SIG-M5 treated with dmso at 0.1 percent for 504 hours (cell line): ENCODE results near the gene CNN2.

ENCODE experiments used
- DNase-seq: peaks from one replicate; lab custom pipeline; 2025; ENCODE audit not compliant: unreplicated experiment; lab: John Stamatoyannopoulos, UW

Gene CNN2

DNA sequence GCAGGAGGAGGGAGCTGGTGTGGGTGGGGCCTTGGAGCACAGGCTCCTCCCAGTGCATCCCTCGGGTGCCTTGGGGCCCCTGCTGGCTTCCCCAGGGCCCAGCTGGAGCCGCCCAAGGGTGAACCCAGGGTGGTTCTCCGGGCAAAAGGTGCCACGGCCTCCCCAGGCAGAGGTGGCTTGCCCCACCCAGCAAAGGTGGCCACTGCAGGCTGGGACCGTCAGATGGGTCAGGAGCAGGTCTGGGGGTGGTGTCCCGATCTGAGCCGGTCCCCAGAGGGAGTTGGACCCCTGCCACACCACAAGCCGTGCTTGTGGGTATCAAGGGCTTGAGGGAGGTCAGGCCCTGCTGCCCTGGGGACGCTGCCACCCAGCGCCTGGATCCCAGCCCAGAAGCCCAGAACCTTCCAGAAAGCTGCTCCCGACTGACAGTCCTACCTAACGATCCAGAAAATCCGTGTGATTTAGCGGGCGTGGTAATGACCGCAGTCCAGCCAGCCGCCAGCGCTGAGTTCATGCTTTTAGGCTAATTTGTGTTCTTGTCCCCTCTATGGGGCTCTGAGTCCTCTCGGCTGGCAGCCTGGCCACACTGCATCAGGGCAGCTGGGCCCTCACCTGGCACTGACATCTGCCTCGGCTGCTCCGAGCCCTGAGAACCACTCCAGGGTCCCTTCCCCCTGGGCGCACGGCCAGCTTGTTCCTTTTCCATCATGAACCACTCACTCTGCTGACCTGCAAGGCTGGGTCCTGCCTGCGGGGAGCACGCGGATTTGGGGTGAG lies 31.2 kb upstream of the CNN2 start:
- no peak for DNase-seq

DNA sequence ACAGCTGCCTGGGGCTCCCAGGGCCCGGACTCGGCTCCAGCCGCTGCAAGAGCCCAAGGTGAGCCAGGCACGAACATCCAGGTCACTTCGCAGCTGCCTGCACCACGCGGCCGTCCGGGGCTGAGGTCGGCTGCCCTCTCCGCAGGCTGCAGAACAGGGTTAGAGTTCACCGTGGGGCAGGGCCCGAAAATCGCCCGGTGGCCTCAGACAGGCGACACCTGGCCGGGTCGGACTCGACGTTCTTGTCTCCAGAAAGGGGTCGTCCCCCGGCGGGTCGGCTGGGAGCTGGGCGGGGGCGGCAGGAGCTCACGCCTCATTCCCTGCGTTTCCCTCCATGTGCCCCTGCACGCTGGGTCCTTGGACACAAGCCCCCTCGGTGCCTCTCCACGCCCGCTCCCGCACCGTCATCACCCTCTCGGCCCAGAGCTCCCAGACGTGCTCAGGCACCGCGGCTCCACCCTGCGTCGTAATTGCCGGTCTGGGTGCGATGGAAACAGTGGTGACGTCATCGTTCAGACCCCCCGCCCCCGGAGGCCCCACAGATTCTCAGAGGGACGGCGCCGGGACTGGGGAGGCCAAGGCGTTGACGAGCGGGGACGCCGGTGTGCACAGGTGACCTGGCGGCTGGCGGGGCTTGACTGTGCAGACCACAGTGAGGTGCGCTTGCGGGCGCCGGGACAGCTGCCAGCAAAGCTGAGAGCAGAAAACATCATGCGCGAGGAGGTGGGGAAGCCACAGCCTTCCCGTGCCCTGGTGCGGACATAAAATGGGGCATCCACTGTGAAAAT lies 30.2 kb upstream of the CNN2 start:
- DNase-seq = peak; percentile 26

DNA sequence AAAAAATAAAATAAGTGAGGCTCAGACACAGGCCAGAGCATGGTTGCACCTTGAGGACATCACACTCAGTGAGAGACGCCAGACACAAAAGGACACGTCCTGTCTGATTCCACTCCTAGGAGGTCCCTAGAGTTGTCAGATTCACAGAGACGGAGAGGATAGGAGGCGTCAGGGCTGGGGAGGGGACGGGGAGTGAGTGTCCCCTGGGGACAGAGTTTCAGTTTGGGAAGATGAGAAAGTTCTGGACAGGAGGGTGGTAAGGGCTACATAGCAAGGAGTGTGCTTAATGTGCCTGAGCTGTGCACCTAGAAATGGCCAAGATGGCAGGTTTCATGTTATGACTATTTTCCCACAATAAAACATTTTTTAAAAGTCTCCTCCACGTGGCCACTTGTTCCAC lies 28.3 kb upstream of the CNN2 start:
- DNase-seq = no peak

DNA sequence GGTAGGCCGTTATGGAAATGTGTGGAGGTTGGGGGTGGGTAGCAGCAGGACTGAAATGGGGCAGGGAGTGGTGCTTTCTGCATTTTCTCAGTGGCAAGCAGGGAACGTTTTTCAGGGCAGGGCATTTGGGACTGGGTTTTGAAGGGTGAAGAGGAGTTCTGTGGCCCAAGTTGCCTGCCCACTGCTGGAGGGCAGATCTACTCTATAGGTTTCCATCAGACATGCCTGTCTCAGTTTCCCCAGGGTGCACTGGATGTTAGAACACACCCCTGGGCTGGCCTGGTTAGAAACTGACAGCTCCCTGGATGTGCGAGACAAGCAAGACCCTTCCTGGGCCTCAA lies 27.1 kb upstream of the CNN2 start:
- DNase-seq = no peak

DNA sequence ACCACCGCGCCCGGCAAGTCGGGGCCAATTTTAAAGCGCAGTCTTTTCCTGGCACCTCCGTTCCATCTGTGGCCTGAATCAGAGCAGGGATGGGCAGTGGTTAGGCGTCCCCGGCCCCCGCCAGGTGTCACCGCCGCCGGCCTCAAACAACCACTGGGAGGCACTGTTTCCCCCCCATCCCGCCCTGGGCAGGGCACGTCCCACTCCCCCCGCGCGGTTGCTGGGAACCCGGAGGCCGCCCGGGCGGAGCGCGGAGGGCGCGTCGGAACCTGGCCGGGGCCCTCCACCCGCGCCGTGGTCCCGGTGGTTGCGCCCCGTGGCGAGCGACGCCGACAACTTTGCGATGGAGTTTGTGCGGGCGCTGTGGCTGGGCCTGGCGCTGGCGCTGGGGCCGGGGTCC lies 26.3 kb upstream of the CNN2 start, which contains the start of gene GRIN3B:
Gene GRIN3B (plus strand): TSS at position 325 of the 400 bp plus-strand sequence. CDS start 19 bp downstream, at position 344.
- peak; percentile 34 for DNase-seq

DNA sequence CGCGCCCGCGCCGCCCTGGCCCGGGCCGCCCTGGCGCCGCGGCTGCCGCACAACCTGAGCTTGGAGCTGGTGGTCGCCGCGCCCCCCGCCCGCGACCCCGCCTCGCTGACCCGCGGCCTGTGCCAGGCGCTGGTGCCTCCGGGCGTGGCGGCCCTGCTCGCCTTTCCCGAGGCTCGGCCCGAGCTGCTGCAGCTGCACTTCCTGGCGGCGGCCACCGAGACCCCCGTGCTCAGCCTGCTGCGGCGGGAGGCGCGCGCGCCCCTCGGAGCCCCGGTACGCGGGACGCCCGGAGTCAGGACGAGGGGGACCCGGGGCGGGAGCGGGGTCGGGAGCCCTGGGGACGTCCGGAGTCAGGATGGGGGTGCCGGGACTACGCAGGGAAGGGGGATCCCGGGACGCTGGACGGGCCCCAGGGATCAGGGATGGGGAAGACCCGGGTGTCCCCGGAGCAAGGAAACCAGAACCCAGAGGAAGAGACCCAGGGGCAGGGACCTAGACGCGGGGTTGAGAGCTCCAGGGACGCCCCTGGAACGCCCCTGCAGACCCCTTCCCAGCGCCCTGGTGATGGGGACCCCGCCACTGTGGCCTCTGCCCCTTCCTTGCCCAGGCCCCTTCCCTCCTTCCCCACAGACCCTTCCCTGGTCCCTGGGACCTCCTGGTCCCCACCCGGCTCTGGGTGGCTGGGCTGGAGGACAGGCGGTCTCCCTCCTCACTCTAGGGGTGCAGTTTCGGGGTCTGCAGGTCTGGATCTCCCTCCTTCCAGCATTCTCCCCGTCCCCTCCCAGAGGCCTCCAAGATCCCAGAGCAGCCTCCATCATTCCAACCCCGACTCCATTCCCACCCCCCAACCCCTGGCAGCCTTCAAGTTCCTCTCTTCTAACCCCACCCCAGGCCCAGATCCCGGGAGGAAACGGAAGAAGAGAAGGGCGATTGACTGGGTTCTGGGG lies 25.5 kb upstream of the CNN2 start:
- DNase-seq = no peak

DNA sequence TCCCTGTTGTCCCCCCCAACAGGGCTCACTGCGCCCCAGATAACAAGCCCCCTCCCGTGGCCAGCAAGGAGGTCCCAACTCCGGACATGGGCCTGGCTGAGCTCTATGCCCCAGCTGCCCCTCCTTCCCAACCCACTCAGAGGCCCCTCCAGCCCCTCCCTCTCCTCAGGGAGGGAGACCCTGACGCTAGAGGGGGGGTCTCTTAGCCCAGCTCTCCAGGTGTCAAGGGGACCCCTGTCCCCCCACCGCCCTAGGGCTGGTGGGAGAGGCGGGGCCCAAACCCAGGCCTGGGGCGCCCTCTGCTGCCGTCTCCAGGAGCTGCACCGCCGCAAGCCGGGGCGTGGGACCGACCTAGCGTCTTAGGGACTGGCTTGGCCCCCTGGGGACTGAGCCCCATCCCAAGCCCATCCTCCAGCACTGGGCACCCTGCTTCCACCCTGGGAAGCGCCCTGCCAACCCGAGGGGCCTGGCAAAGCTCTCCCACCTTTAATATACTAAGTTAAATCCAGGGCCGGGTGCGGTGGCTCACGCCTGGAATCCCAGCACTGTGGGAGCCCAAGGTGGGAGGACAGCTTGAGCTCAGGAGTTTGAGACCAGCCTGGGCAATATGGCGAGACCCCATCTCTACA lies 24.8 kb upstream of the CNN2 start:
- DNase-seq = no peak

DNA sequence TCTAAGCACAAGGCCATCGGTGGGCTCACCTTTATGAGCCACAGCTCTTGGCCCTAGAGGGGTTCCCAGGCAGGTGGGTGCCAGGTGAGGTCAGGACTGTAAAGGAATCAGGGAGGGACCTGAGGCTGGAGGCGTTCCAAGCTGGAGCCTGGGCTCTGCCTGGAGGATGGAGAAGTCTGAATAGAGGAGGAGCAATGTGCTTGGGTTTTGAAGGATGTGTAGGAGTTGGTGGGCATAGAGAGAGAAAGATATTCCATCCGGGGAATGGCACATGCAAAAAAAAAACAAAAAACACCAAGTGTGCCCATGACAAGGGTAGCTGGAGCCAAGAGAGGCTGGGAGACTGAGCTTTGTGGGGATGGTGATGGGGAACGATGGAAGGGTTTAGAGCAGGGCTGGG lies 23.8 kb upstream of the CNN2 start:
- DNase-seq = no peak

DNA sequence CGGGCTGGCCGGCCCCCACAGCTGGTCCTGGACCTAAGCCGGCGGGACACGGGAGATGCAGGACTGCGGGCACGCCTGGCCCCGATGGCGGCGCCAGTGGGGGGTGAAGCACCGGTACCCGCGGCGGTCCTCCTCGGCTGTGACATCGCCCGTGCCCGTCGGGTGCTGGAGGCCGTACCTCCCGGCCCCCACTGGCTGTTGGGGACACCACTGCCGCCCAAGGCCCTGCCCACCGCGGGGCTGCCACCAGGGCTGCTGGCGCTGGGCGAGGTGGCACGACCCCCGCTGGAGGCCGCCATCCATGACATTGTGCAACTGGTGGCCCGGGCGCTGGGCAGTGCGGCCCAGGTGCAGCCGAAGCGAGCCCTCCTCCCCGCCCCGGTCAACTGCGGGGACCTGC lies 23.1 kb upstream of the CNN2 start:
- no peak for DNase-seq

DNA sequence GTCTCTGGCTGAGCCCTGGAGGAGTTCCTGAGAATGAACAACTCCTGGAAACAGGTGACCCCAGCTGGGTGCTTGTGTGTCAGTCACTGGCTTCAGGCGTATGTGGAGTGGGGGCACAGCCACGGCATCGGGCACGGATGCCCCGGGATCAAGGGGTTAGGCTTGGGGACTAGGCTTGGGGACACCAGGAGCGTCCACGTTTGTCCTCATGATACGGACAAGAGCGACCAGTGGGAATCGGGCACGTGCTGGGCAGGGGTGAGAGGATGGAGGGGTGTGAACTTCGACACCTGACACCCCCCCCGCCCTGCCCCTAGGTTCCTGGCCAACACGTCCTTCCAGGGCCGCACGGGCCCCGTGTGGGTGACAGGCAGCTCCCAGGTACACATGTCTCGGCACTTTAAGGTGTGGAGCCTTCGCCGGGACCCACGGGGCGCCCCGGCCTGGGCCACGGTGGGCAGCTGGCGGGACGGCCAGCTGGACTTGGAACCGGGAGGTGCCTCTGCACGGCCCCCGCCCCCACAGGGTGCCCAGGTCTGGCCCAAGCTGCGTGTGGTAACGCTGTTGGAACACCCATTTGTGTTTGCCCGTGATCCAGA lies 22.1 kb upstream of the CNN2 start:
- no peak for DNase-seq

DNA sequence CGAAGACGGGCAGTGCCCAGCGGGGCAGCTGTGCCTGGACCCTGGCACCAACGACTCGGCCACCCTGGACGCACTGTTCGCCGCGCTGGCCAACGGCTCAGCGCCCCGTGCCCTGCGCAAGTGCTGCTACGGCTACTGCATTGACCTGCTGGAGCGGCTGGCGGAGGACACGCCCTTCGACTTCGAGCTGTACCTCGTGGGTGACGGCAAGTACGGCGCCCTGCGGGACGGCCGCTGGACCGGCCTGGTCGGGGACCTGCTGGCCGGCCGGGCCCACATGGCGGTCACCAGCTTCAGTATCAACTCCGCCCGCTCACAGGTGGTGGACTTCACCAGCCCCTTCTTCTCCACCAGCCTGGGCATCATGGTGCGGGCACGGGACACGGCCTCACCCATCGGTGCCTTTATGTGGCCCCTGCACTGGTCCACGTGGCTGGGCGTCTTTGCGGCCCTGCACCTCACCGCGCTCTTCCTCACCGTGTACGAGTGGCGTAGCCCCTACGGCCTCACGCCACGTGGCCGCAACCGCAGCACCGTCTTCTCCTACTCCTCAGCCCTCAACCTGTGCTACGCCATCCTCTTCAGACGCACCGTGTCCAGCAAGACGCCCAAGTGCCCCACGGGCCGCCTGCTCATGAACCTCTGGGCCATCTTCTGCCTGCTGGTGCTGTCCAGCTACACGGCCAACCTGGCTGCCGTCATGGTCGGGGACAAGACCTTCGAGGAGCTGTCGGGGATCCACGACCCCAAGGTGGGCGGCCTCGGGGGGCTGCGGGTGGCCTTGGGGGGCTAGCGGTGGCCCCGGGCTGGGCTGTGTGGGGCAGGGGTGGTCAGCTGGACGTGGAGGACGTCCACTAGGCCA lies 21.4 kb upstream of the CNN2 start:
- DNase-seq = no peak

DNA sequence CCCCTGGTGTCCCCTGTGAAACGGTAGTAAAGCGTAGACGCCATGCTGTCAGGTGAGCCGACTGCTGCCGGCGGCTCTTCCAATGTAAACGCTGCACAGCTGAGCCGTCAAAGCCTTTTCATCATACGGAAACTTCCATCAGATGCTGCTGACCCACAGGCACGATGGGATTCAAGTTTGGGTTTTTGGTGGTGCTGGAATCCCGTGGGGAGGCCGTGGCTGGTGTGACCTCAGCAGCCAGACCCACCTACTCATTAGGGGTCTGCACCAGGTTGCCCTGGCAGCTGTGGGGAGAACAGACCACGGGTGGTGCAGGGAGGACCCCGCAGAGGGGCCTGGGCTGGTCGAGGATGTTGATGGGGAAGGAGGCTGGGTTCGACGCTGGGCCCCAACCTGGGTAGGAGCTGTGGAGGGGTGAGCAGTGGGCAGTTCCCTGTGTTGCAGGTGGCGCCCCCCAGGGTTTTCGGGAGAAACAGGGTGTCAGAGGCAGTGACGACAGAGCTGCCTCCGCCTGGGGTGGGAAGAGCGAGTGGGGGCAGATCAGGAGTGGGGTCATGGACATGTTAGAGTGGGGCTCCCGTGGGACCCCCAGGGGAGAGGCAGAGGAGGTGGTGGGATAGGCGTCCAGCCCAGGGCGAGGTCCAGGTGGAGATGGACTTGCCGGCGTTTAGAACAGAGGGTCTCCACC lies 19.6 kb upstream of the CNN2 start:
- no peak for DNase-seq

DNA sequence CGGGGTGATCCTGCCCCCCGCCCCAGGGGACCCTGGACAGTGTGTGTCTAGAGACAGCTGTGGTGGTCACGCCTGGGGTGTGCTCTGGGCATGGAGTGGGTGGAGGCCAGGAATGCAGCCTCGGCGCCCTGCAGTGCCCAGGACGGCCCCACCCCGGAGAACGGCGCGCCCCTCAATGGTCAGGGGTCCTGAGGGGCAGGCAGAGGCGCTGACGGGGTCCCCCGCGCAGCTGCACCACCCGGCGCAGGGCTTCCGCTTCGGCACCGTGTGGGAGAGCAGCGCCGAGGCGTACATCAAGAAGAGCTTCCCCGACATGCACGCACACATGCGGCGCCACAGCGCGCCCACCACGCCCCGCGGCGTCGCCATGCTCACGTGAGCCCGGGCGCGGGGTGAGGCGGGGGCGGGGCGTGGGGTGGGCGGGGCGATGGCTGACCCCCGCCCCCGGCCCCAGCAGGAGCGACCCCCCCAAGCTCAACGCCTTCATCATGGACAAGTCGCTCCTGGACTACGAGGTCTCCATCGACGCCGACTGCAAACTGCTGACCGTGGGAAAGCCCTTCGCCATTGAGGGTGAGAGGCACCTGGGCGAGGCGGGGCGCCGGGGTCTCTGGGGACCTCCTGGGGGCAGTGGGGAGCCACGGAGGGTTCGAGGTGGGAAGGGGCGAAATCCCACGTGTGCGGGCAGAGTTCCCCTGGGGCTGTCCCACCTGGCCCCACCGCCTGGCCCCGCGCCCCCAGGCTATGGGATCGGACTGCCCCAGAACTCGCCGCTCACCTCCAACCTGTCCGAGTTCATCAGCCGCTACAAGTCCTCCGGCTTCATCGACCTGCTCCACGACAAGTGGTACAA lies 18.8 kb upstream of the CNN2 start:
- no peak for DNase-seq

DNA sequence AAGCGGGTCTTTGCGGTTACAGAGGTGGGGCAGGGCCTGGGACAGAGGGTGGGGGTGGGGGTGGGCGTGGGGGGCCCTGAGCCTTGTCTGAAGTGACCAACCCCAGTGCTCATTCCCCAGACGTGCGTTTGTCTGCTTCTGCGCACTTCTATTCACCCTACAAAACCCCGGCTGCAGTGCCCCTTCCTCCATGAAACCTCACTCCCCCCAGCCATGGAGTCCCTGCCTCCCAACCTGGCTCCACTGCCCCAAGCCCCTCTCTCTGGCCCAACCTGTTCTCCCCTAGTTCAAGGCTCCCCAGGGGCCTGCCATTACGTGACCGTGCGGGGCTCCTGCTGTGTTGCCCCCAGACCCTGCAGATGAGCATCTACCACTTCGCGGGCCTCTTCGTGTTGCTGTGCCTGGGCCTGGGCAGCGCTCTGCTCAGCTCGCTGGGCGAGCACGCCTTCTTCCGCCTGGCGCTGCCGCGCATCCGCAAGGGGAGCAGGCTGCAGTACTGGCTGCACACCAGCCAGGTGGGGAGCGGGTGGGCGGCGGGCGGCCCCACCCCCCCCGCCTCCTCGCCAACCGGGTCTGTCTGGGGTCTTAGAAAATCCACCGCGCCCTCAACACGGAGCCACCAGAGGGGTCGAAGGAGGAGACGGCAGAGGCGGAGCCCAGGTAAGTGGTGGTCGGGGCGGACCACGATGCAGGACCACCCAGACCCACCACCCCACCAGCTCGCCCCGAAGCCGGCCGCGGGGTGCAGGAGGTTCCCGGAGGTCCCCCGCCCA lies 18.0 kb upstream of the CNN2 start:
- no peak for DNase-seq

DNA sequence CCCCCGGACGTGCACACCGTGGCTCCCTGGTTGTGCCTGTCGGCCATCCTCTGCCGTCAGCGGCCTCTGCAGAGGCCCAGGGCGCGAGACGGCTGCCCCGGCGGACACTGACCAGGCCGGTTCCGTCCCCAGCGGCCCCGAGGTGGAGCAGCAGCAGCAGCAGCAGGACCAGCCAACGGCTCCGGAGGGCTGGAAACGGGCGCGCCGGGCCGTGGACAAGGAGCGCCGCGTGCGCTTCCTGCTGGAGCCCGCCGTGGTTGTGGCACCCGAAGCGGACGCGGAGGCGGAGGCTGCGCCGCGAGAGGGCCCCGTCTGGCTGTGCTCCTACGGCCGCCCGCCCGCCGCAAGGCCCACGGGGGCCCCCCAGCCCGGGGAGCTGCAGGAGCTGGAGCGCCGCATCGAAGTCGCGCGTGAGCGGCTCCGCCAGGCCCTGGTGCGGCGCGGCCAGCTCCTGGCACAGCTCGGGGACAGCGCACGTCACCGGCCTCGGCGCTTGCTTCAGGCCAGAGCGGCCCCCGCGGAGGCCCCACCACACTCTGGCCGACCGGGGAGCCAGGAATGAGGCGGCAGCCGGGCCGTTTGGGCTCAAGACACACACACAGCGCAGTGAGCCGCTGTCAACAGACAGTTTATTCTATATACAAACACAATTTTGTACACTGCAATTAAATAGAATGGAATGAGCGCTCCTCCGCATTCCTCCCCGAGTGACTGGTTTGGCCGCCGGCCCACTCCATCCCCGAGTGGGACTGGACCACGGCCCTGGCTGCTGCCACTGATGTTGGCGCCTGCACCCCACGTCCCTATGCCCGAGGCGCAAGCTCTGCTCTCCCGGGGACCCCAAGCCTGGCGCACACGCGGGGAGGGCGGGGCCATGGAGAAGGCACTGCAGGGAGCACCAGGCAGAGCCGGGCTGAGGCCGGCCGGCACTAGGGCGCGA lies 17.1 kb upstream of the CNN2 start:
- DNase-seq = no peak

DNA sequence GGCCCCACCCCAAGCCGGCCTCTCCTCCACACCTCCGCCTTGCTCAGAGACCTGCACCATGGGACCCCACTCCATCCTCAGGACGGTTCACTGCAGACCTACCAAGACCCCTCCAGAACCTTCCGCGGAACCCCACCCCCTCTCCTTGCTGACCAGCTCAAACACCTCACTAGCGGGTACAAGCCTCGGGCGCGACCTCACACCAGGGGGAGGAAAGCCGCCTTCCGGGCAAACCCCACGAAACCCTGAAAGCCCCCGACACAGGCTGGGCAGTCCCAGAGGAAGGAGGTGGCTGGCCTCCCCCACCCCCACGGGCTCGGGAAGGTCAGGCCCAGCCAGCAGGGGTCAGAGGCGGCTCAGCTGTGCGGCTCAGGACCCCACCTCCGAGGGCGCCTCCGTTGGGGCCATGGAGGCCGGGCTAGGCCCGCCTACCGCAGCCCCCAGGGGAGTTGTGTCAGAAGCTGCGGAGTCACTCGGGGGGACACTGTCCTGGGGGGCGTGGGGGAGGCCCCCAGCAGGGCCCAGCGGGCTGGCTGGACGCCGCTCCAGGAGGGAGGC lies 16.3 kb upstream of the CNN2 start:
- DNase-seq = no peak
